GM19467 (cell line): ENCODE data around the gene ITPKB.
"Not testable (repeated sequence)": the region's sequence is repeated elsewhere in the genome, so short reads cannot be mapped to it uniquely, and the experiment has no call there.

Experiments used
- ATAC-seq: cut with Tn5 transposase; IDR thresholded peaks from one replicate; pipeline ENCODE4 v1.9.1; 2021; ENCODE audit warnings: mild to moderate bottlenecking, moderate library complexity; ENCODE audit not compliant: unreplicated experiment

Gene ITPKB

DNA sequence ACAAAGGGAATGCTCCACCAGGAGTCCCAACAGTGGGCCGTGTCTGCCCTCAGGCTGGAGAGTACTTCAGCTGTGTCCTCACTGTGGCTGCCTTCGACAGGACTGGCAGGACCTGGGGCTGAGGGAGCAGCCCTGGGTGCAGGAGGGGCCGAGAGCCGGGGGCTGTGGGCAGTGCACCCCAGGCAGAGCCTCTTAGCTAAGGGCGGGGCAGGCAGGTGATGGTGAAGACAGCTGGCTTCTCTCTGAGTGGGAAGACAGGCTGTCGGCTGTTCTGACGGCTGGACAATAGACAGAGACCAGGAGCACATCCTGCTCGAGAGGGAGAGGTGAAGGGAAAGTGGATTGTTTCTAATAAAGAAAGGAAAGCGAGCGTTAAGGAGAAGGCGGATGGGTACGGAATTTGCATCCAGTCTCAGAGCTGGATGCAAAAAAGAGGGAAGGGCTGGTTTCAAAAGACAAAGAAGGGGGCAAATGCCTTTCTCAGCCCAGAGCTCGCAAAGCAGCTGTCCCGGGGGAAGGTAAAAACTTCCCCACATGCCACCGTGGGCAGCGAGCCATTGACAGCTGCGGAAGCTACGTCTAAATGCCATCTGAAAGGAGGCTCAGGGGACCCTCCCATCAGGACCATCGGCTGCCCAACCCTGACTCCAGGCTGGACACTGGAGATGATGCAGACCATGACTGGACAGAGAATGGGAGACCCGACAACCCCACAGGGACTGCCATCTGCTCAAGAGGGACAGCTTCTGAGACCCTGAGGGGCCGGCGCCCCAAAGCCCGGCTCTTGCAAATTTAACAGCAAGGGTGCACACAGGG lies 98.6 kb downstream of the ITPKB start:
- no peak for ATAC-seq

DNA sequence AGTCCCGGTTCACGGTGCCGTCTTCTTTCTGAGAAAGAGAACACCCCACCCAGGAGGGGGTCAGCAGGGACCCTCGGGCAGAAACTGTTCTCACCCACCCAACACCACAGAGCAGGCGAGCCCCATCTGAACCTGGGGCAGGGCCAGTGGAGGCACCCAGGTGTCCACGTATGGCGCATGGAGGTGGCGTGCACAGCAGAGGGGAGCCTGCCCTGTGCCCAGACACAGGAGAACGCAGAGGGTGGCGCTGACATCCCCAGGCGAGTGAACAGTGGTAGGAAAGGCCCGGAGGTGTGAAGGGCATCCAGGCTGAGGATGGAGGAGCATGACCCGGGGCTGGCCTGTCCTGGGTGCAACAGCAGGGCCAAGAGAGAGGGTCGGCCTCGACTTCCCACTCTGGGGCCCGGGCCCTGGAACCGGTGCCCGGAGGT lies 99.4 kb downstream of the ITPKB start:
- ATAC-seq, result no peak

DNA sequence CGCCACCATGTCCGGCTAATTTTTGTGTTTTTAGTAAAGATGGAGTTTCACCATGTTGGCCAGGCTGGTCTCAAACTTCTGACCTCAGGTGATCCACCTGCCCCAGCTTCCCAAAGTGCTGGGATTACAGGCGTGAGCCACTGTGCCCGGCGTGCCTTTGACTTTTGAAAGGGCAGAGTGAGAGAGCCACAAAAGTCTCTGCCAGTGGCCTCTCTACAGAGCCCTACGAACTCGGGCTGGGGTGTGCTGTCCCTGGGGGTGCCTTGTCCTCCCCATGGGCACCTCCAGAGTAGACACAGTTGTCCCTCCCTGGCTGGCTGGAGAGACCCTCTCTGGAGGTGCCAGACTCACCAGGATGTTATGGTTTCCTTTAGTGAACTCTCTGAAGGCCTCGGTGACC lies 99.9 kb downstream of the ITPKB start:
- not testable (repeated sequence) for ATAC-seq

DNA sequence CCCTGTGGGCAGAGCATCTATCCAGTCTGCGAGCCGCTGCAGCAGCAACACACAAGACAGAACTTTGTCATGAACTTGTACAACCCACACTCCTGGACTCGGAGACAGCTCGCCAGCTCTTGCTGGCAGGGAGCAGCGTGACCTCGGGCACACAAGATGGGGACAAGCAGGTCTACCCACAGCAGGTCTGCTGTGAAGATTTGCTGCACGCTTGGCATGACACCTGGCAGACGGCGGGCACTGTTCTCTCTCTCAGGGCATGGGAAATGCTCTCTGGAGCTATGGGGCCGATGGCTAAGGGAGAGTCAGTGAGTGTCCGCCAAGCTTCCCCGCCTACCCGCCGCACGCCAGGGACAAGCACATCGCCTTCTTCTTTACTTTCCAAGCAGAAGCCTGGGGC lies 100.5 kb downstream of the ITPKB start:
- no peak for ATAC-seq

DNA sequence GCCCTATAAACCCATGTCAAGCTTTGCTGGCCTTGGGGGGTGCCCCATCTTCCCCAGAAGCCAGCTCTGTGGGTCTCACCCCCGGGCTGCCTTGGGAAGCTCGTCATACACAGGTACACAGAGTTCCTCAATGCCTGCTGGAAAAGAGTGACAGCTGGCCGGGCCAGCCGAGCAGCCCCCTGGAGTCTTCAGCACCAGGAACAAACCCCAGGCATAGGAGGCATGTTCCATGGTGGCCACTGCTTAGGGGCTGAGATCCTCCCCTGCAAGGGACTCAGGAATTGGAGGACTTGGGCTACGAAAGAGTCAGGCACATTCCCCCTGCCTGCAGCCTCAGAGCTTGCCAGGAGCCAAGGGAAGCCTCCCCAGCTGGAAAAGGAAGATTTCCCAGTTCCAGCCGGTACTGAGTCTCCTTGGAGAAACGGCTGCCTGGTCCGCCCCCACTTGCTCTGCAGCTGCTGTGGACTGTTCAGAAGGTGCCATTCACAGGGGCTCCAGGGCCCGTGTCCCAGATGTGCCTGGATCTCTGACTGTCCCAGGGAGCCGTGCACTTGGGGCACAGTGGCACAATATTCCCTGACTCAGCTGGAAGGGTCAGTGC lies 101.0 kb downstream of the ITPKB start:
- ATAC-seq, result no peak

DNA sequence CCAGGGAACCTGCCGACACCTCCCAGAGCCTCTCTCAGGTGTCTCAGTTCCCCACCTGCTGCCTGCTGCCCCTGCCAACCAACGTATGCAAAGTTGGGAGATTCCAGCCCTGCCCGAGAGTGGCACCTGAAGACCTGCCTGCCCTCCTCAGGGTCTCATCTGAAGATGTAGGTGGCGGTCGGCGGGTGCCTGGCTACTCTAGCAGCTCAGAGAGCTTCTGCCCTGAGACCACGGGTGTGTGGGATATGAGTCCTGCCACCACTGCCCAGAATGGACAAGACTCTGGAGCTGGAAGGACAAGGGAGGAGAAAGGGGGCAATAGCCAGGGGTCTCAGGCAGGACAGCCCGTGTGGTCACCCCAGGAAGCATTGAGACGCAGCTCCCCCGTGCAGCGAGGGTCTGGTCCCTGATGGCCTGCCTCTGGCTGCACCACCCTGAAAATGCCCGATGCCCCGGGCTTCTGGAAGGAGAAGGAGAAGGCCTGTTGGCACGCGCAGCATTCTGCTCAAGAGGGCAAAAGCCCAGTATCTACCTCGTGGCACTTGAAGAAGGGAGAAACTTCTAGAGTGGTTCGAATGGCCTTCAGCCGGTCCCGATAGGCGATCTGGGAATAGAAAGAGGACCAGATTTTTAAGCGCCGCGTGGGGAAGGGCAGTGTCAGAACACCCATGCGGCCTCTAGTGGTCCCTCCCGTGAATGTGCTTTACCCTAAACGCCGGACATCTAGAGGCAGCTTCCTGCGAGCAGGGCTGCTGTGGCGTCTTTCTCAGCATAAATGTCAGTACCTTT lies 101.7 kb downstream of the ITPKB start:
- ATAC-seq, result no peak

DNA sequence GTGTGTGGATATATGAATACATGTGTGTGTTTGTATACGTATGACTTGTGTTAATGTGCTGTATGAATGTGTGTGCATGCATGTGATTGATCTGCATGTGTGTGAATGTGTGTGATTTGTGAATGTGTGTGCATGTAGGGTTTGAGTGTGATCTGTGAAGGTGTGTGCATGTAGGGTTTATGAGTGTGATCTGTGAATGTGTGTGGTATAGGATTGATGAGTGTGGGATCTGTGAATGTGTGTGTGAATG lies 102.3 kb downstream of the ITPKB start:
- no peak for ATAC-seq

DNA sequence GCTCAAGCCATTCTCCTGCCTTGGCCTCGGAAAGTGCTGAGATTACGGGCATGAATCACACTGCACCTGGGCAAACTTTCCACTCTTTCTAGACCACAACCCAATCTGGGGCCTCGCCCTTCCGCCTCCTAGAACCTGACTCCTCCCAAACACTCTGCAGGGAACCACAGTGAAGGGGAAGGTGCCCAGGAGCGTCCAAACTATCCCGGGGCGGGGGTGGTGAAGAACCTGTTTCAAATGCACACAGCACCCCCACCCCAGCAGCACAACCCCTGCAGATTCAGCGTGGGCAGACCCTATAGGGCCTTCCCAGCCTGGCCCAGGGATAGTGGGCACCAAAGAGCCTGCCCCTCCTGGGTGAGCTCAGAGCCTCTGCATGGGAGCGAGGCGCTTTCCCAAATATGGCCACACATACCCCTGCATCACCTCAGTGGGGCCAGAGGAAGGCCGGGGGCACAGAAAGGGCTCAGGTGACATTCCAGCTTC lies 103.6 kb downstream of the ITPKB start:
- ATAC-seq, result no peak

DNA sequence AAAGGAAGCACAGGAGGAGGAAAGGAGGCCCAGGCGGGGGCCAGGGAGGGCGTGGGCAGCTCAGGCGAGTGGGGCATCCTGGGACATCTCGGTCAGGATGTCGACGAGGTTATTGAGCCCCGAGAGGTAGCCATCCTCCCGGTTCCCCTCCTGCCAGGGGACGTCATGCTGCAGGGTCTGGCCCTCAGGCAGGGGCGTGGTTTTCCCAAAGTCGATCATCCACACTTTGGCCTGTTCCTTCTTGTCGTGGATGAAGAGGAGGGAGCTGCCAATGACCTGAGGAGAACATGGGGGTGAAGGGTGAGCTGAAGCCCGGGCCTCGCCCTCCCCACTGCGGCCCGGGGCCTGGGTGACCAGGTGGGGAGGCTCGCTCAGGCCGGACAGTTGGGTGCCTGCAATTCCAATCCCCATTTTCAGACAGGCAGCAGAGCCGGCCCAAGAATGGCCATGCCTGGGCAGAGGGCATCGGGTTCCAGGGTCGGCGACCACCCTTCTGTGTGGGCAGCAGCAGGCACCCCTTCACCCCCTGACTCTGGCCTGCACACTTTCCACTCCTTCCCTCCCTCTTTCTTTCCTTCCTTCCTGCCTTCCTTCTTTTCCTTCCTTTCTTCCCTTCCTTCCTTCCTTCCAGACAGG lies 104.4 kb downstream of the ITPKB start:
- ATAC-seq, result no peak

DNA sequence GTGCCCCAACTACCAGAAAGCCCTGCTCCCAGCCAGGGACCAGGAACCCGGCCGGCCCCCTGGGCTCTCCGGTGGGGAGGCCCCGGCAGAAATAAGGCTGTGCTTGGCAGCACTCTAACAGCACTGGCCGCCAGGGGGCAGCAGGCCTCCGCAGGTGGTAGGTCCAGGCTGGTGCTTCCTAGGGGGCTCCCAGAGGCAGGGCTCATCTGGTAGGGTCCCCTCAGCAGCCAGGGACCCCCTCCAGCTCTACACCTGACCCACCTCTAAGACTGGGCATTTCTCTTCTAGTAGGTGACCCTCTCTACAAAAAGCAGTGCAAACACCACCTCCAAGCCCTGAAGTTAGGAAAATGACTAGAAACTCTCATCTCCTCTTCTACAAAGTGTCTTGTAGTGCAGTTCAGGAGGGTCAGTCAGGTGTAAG lies 104.9 kb downstream of the ITPKB start:
- ATAC-seq, result peak; percentile 71

DNA sequence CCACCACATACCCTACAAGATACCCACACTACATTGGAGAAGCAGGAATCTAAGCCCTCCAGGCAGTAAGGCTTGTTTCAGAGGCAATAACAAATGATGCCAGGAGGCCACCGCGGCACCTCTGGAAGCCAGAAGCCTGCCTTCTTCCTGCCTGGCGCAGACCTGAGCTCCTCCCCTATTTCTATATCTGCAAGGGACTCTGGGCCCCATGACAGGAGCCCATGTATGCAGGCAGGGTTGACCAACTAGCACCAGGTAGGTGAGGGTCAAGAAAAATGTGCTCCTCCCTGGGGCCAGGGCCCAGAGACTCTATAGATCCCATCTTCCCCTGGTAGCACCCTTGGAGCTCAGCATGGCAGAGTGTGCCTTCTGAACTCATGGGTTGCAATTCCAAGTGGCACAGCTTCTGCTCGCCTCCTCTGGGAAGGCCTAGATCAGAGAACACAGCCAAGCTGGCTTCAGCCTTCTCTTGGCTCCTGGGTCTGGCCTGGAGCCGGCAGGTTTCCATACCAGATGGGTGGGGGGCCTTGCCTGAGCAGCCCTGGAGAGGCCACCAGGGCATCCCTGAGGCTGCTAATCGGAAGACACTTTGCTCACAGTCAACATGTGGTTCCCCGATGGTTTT lies 105.4 kb downstream of the ITPKB start:
- peak; percentile 24 for ATAC-seq

DNA sequence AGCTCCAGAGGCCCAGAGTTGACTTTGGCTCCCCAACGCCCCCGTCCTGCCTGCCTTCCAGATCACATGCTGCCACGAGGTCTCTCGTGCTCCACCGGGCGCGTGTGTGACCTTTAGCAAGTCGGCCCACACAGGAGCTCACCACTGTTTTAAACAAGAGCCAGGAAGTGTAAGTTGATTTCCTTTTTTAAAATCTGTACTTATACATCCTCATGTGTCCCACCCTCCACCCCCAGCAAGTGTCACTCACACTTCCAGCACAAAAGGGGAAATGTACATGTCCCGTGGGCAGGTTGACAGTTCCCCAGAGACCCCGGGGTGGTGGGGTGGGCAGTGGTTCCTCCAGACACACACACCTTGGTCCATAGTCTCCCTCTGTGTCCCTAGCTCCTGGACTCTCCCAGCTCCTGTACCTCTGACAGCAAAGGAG lies 106.1 kb downstream of the ITPKB start:
- ATAC-seq, result no peak

DNA sequence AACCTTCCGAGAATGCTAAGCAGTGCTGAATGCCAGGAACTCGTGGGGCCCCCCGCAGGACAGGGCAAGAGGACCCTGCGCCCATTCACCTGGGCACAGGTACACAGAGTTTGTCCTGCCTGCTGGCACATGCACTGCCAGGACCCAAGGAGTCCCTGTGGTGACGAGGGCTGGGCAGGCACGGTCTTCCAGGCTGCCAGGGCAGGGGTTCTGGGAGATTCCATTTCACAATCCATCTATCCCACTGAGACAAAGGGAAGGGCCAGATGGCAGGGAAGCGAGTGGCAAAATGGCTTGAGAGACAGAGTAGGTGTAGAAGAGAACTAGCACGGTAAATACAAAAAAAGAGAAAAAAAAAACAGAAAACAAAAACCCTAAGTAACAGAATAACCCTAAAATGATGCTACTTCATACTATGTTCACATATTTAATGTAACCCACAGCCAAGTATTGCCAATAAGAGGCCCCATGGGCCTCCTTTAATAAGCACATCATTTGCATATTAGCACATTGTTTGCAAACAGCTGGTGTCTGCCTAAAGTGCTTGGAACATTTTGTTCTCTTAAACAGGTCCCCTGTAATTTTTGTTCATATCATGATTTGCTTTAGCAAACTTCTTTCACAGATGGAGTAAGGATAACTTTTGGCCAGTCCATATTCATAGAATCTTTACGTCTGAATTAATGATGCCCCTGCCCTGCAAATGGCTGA lies 106.8 kb downstream of the ITPKB start:
- ATAC-seq, result no peak

DNA sequence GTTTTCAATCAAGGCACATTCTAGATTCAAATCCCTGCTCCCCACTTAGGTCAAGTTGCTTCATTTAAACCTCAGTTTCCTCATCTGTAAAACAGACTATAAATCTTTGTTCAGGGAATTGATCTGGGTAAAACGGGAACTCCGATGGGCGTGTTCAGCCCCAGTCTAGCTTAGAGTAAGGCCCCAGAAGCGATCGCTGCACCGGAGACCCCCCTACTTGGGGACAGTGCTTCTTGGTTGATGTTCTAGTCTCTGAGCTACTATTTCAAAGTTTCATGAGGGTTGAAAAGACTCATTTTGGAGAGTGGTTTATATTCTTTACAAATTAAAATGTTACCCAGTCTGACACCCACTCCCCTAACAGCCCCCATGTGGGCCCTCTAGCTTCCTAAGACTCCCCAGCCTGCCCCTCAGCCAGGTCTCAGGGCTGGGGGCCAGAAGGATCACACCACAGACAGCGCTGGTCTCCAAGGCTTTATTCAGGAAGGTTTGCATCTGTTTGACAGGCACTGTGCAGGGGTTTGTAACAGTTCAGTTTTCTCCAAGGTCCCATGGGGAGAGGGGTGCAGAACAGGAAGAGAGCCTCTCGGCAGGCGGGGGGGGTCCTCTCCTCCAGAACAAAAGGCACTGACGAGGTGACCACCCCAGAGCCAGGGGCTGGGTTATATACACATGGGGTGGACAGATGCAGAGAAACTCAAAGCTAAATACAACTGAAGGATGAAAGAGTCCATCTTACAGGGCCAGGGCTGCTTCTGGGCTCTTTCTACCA lies 107.7 kb downstream of the ITPKB start:
- no peak for ATAC-seq

DNA sequence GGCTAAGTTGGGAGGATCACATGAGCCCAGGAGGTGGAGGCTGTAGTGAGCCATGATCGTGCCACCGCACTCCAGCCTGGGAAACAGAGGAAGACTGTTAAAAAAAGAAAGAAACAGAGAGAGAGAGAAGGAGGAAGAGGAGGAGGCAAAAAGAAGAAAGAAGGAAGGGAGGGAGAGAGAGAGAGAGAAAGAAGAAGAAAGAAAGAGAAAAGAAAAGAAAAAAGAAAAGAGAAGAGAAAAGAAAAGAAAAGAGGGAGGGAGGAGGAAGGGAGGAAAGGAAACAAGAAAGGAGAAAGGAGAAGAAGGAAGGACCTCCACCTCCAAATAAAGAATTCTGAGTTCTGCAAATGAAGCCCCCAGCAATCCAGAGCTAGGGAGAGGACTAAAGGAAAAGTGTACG lies 108.5 kb downstream of the ITPKB start:
- no peak for ATAC-seq

DNA sequence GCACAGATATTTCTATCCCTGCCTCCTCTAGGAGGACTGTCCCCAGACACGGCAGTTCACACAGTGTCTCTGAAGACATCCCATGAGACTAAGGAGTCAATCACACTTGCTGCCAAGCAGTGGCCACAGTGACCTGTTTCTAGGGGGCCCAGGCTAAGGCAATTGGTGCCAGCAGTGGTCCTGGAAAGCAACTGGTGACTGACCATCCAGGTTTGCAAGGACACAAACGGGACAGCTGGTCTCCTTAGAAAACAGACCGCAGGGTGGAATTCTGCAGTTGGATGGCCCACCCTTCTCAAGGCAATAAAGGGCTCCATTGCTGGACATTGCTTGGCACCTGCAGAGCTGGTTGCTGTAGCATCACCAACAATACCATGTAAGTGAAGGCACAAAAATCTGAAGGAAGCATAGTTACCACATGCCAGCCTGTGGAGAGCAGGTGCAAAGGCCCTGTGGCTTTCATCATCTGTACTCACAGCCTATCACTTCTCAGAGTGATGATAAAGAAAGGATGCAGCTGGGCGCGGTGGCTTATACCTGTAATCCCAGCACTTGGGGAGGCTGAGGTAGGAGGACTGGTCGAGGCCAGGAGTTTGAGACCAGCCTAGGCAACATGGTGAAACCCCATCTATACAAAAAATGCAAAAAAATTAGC lies 109.1 kb downstream of the ITPKB start:
- ATAC-seq, result no peak

DNA sequence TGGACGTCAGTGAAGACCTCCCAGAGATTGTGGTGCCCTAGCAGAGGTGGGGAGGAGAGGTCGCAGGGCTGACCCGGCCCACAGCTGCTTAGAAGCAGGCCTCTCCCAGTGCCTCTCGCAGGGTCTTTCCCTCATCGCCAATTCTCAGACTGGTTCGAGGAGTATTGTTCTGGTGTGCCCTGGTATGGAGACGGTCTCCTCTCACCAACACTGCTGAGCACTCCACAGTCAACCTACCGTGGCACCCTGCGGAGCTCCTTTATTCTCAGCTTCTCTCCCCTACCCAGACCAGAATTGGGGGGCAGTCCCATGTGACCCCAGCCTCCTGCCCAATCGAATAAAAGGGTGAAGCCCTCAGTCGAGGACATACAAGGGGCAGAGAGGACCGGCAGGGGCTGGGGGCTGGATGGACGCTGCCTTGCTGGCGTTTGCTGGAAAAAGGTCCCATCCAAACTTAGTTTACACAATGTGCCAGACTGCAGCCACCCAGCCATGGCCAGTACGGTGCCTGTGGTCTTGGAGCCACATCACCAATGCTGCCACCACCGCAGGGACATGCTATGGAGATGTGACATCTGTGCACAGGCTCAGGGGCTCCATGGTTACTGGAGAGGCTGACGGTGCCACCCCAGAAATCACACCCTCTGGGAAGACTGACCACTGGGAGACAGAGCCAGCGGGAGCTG lies 109.7 kb downstream of the ITPKB start:
- no peak for ATAC-seq

DNA sequence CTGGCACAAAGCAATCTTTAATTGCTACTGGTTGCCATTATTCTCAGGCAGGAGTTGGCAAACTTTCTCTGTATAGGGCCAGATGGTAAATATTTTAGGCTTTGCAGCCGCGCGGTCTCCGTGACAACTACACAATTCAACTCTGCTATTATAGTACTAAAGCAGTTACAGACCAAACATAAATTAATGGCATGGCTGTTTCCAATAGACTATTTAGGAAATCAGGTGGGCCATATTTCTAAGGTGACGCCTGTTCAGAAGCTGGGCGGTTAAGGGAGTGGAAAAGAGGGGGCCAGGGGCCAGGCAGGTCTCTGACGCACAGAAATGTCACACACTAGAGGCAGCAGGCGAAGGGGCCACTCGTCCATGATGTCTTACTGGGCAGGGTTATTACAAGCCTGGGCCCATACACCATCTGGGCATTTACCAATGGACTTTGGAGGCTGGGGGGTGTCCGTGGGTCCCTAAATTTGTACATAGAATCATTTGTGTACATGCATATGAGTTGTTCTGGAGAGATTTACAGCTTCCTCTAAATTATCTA lies 110.4 kb downstream of the ITPKB start:
- no peak for ATAC-seq
